Keratinocyte (primary cell): ENCODE results near the gene ETNPPL. TPM values are rescaled to one million over a fixed set of nuclear protein-coding genes. Genes with fewer than 3 reads are reported as not detected.

Experiments used
- DNase-seq: peaks from one replicate; pipeline ENCODE4 v3.0.0-alpha.2; 2011; ENCODE audit warnings: low read depth, missing footprints, low spot score
- FAIRE-seq: peaks from 2 replicates; lab custom pipeline; 2011; peaks lifted over from hg19 to GRCh38; lab: Jason Lieb, UNC
- H2AFZ ChIP-seq: 2 replicates; pipeline ENCODE4 v1.6.0; 2012; ENCODE audit warnings: low read length, control low read depth, inconsistent platforms; ENCODE audit not compliant: control insufficient read depth
- H3K27ac ChIP-seq: 2 replicates; pipeline ENCODE4 v1.5.1; 2011; ENCODE audit warnings: low read length; ENCODE audit not compliant: control insufficient read depth, insufficient read depth
- H3K27me3 ChIP-seq: 3 replicates; pipeline ENCODE4 v1.6.0; 2011; ENCODE audit warnings: low read length; ENCODE audit not compliant: control insufficient read depth, insufficient read depth; ENCODE audit errors: extremely low read depth
- H3K36me3 ChIP-seq, 2 experiments: 2 replicates in 1 of 2; 3 replicates in 1 of 2; pipeline ENCODE4 v1.5.1; 2011; ENCODE audit warnings: low read length in 2 of 2, mild to moderate bottlenecking in 1 of 2; ENCODE audit not compliant: control insufficient read depth in 2 of 2, insufficient read depth in 2 of 2; ENCODE audit errors: extremely low read depth in 1 of 2
- H3K4me1 ChIP-seq: 3 replicates; pipeline ENCODE4 v1.5.1; 2011; ENCODE audit warnings: low read length; ENCODE audit not compliant: control insufficient read depth, insufficient read depth; ENCODE audit errors: extremely low read depth
- H3K4me2 ChIP-seq: 3 replicates; pipeline ENCODE4 v1.6.0; 2011; ENCODE audit warnings: low read depth, low read length; ENCODE audit not compliant: control insufficient read depth, insufficient read depth; ENCODE audit errors: extremely low read depth
- H3K4me3 ChIP-seq, 3 experiments: fragments of 200-600 bp in 1 of 3; sonication (generic) in 1 of 3; 2 replicates in 2 of 3; 3 replicates in 1 of 3; pipeline ENCODE4 v1.5.1; 2011 to 2016; ENCODE audit warnings: low read length in 3 of 3, mild to moderate bottlenecking in 3 of 3, control low read depth in 2 of 3, inconsistent platforms in 1 of 3, low read depth in 1 of 3, mixed read lengths in 1 of 3, mixed run types in 1 of 3, moderate library complexity in 1 of 3; ENCODE audit not compliant: control insufficient read depth in 2 of 3, insufficient read depth in 2 of 3; ENCODE audit errors: extremely low read depth in 1 of 3
- H3K79me2 ChIP-seq: 2 replicates; pipeline ENCODE4 v1.6.0; 2012; ENCODE audit warnings: low read length; ENCODE audit not compliant: control insufficient read depth, insufficient read depth
- H3K9ac ChIP-seq: 3 replicates; pipeline ENCODE4 v1.6.0; 2011; ENCODE audit warnings: low read length; ENCODE audit not compliant: control insufficient read depth, insufficient read depth; ENCODE audit errors: extremely low read depth
- H3K9me1 ChIP-seq: 3 replicates; pipeline ENCODE4 v1.6.0; 2011; ENCODE audit warnings: low read length; ENCODE audit not compliant: control insufficient read depth, insufficient read depth; ENCODE audit errors: extremely low read depth
- H3K9me3 ChIP-seq: 2 replicates; pipeline ENCODE4 v1.5.1; 2012; ENCODE audit warnings: low read depth, low read length; ENCODE audit not compliant: control insufficient read depth
- H4K20me1 ChIP-seq: 3 replicates; pipeline ENCODE4 v1.6.0; 2011; ENCODE audit warnings: low read length; ENCODE audit not compliant: control insufficient read depth, insufficient read depth; ENCODE audit errors: extremely low read depth
- EZH2 ChIP-seq: IDR thresholded peaks from one replicate; pipeline ENCODE4 v1.6.1; 2012; ENCODE audit warnings: inconsistent platforms, mild to moderate bottlenecking, low read length, moderate library complexity
- dilution Hi-C: fragments of 300-500 bp; cut with MboI; formaldehyde crosslinking; loops from one replicate; pipeline ENCODE4 v1.7.0; 2020; ENCODE audit warnings: low sequenced_read_pairs; ENCODE audit not compliant: extremely low pct_ligation_motif_present
- polyA plus RNA-seq, 5 experiments: library from polyadenylated mRNA; depleted of rRNA in 3 of 5; stranded (reverse) in 3 of 5; stranded (forward) in 1 of 5; unstranded in 1 of 5; fragments of >200 nt; gene quantifications; 1 replicate in 1 of 5; 2 replicates in 3 of 5; 3 replicates in 1 of 5; pipeline versions ENCODE4 v1.2.1 to v1.2.3, GENCODE V29; 2011 to 2012; ENCODE audit warnings: missing spikeins in 2 of 5, low read depth in 1 of 5, low replicate concordance in 1 of 5
- TF ChIP-seq, protein P1 (sequence below), 3 experiments: IDR thresholded peaks in 1 of 3; conservative IDR thresholded peaks in 1 of 3; optimal IDR thresholded peaks in 1 of 3; 2 replicates in 2 of 3; 3 replicates in 1 of 3; pipeline versions ENCODE3 to v1.5.1; 2011; ENCODE audit warnings: low read length in 3 of 3, mild to moderate bottlenecking in 3 of 3, moderate library complexity in 2 of 3, control low read depth in 1 of 3, inconsistent platforms in 1 of 3; ENCODE audit not compliant: insufficient read depth in 2 of 3; ENCODE audit errors: extremely low read depth in 1 of 3

ETNPPL gene
- polyA plus RNA-seq, 1 donor (not counting 4 experiments of a cell fraction or from before 2014, with no cell fraction given), result not detected

DNA sequence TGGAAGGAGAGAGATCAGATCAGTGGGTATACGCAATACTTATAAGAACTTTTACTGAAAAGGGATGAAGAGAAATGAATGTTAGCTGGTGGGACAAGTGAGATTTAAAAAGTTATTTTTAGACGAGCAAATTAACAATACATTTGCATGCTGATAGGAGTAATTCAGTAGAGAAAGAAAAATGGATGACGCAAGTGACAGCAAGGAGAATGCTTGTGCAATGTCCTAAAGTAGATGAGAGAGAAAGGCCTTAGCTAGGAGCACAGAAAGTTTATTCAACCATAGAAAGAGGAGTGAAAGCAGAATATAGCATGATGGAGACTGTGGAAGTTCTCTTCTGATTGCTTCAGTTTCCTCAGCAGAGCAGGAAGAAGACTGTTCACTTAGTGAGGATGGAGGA lies 66.7 kb downstream of the ETNPPL start:
- H3K27me3 ChIP-seq, result no peaks in the 10 kb centered on the region
- no peak overlapping the region for H3K9ac ChIP-seq
- no peaks in the 10 kb centered on the region for H3K4me1 ChIP-seq
- H3K4me3 ChIP-seq, result no peak overlapping the region
- no peaks in the 10 kb centered on the region for H3K9me3 ChIP-seq
- H2AFZ ChIP-seq, result no peak overlapping the region
- no peak for TF ChIP-seq EZH2
- TF ChIP-seq, protein P1, sequence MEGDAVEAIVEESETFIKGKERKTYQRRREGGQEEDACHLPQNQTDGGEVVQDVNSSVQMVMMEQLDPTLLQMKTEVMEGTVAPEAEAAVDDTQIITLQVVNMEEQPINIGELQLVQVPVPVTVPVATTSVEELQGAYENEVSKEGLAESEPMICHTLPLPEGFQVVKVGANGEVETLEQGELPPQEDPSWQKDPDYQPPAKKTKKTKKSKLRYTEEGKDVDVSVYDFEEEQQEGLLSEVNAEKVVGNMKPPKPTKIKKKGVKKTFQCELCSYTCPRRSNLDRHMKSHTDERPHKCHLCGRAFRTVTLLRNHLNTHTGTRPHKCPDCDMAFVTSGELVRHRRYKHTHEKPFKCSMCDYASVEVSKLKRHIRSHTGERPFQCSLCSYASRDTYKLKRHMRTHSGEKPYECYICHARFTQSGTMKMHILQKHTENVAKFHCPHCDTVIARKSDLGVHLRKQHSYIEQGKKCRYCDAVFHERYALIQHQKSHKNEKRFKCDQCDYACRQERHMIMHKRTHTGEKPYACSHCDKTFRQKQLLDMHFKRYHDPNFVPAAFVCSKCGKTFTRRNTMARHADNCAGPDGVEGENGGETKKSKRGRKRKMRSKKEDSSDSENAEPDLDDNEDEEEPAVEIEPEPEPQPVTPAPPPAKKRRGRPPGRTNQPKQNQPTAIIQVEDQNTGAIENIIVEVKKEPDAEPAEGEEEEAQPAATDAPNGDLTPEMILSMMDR (optimal IDR thresholded peaks at IDR 0.05 in 1 of 3, IDR thresholded peaks at IDR 0.05 in 1 of 3, conservative IDR thresholded peaks at IDR 0.05 in 1 of 3; ENCODE audit: extremely low read depth in 1 of 3, insufficient read depth in 2 of 3, low read length in 3 of 3), result no peak
- no peak overlapping the region for H3K27ac ChIP-seq
- FAIRE-seq (no peak), DNase-seq (no peak)
- H3K79me2 ChIP-seq, result no peaks in the 10 kb centered on the region
- no peaks in the 10 kb centered on the region for H3K9me1 ChIP-seq
- H3K36me3 ChIP-seq, result no peaks in the 10 kb centered on the region
- H4K20me1 ChIP-seq, result no peaks in the 10 kb centered on the region
- dilution Hi-C loops, result no loop called here
- no peak overlapping the region for H3K4me2 ChIP-seq

DNA sequence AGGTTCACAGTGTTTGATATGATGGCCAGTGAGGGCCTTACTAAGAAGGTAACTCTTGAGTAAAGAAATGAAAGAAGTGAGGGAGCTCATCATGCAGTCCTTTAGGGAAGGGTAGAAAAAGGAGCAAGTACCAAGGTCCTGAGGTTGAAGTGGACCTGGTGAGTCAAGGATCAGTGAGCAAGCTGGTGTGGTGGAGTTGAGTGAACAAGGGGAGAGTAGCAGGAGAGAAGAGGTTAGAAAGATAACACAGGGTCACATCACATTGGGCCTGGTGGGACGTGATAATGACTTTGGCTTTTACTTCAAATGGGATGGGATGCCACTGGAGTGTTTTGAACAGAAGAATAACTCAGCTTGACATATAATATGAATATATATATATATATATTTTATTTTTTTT lies 67.8 kb downstream of the ETNPPL start:
- TF ChIP-seq, protein P1 (optimal IDR thresholded peaks at IDR 0.05 in 1 of 3, IDR thresholded peaks at IDR 0.05 in 1 of 3, conservative IDR thresholded peaks at IDR 0.05 in 1 of 3; ENCODE audit: extremely low read depth in 1 of 3, insufficient read depth in 2 of 3, low read length in 3 of 3), result no peak
- TF ChIP-seq EZH2, result no peak

More for the DNA sequence above, 67.8 kb downstream of the ETNPPL start:
- Histone ChIP-seq H3K9me3 (no peaks in the 10 kb centered on the region), H3K36me3 (no peaks in the 10 kb centered on the region), H3K4me2 (no peak overlapping the region), H3K27ac (no peak overlapping the region), H4K20me1 (no peaks in the 10 kb centered on the region), H3K9me1 (no peaks in the 10 kb centered on the region), H3K27me3 (no peaks in the 10 kb centered on the region), H3K4me3 (no peak overlapping the region), H2AFZ (no peak overlapping the region), H3K79me2 (no peaks in the 10 kb centered on the region), H3K4me1 (no peaks in the 10 kb centered on the region), H3K9ac (no peak overlapping the region)
- FAIRE-seq (no peak), DNase-seq (no peak)
- dilution Hi-C loops, result no loop called here
